Activated B cell treated with CpG ODN at 0.5 μM for 24 hours (primary cell): ENCODE measurements around the gene KIF22. TPM values are rescaled to one million over a fixed set of nuclear protein-coding genes. Genes with fewer than 3 reads are reported as not detected.

Experiments used
- ATAC-seq: fragments of 200-7000 bp; cut with Tn5 transposase; one replicate; pipeline ENCODE4 v1.10.0; 2021; ENCODE audit warnings: low read depth, mild to moderate bottlenecking, moderate library complexity
- CTCF ChIA-PET: fragments of 350-600 bp; sonication (Branson Sonifier 250); formaldehyde crosslinking; loops from one replicate; lab custom pipeline; 2021; ENCODE audit warnings: antibody characterized with exemption; lab: Charles Lee
- POLR2A ChIA-PET: fragments of 350-600 bp; sonication (Branson Sonifier 250); formaldehyde crosslinking; loops from one replicate; lab custom pipeline; 2021; ENCODE audit warnings: antibody characterized with exemption; lab: Charles Lee
- DNase-seq: peaks from one replicate; pipeline ENCODE4 v3.0.0; 2022
- H3K27ac Mint-ChIP-seq: one replicate; pipeline ENCODE4 v1.8.0; 2020; ENCODE audit warnings: mixed read lengths
- H3K27me3 Mint-ChIP-seq: one replicate; pipeline ENCODE4 v1.8.0; 2021; ENCODE audit warnings: mixed read lengths
- H3K36me3 Mint-ChIP-seq: one replicate; pipeline ENCODE4 v1.8.0; 2021; ENCODE audit warnings: low read depth, mixed read lengths
- H3K4me1 Mint-ChIP-seq: one replicate; pipeline ENCODE4 v1.8.0; 2021; ENCODE audit warnings: mixed read lengths
- H3K4me3 Mint-ChIP-seq: one replicate; pipeline ENCODE4 v1.8.0; 2020; ENCODE audit warnings: mild to moderate bottlenecking, mixed read lengths
- H3K9me3 Mint-ChIP-seq: one replicate; pipeline ENCODE4 v1.8.0; 2020; ENCODE audit warnings: mixed read lengths
- intact Hi-C: fragments of 100-400 bp; cut with micrococcal nuclease; formaldehyde crosslinking; loops from one replicate; pipeline ENCODE4 v1.15.1; 2024
- total RNA-seq: library from RNA; stranded (reverse); gene quantifications from 2 replicates; pipeline ENCODE4 v1.2.3, GENCODE V29; 2022
- TF ChIP-seq, protein P1 (sequence below): fragments of 200-600 bp; IDR thresholded peaks from one replicate; pipeline ENCODE4 v1.8.0; 2022; ENCODE audit warnings: antibody characterized with exemption, mild to moderate bottlenecking

The KIF22 gene
- total RNA-seq, 1 donor from 2014 or later = 40.1 TPM

DNA sequence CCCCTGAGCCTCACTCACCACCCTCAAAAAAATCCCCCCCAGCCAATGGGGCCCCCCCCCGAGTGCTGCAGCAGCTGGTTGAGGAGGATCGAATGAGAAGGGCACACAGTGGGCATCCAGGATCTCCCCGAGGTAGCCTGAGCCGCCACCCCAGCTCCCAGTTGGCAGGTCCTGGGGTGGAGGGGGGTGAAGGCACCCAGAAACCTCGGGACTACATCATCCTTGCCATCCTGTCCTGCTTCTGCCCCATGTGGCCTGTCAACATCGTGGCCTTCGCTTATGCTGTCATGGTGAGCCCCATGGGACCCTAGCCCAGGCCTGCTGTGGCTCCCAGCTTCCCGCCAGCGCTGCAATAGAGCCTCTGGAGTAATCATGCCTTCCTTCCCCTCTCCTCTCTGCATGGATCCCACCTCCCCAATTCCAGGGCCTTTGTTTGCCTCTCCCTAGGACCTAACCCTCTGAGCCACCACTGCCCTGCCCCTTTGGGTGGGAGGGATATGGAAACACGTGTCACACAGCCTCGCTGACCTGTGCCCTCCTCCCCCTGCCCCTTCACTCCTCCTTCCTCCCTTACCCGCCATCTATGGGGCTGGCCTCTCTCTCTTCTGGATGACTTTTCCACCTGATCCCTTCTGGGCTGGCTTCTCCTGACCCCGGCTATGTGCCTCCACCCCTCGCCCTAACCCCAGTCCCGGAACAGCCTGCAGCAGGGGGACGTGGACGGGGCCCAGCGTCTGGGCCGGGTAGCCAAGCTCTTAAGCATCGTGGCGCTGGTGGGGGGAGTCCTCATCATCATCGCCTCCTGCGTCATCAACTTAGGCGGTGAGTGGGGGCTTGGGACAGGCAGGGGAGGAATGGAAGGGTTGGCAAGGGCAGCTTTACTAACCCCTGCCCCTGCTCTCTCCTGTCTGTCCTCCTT is 23.4 kb downstream of the KIF22 start:
- intact Hi-C loops = no loop called here
- Mint-ChIP-seq H3K4me1 (peaks cover 66% of the 10 kb centered on the region), H3K9me3 (no peaks in the 10 kb centered on the region), H3K27me3 (no peaks in the 10 kb centered on the region), H3K27ac (no peak overlapping the region), H3K4me3 (no peak overlapping the region), H3K36me3 (peaks cover 29% of the 10 kb centered on the region)
- TF ChIP-seq, protein P1, sequence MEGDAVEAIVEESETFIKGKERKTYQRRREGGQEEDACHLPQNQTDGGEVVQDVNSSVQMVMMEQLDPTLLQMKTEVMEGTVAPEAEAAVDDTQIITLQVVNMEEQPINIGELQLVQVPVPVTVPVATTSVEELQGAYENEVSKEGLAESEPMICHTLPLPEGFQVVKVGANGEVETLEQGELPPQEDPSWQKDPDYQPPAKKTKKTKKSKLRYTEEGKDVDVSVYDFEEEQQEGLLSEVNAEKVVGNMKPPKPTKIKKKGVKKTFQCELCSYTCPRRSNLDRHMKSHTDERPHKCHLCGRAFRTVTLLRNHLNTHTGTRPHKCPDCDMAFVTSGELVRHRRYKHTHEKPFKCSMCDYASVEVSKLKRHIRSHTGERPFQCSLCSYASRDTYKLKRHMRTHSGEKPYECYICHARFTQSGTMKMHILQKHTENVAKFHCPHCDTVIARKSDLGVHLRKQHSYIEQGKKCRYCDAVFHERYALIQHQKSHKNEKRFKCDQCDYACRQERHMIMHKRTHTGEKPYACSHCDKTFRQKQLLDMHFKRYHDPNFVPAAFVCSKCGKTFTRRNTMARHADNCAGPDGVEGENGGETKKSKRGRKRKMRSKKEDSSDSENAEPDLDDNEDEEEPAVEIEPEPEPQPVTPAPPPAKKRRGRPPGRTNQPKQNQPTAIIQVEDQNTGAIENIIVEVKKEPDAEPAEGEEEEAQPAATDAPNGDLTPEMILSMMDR = no peak
- DNase-seq = no peak
- ChIA-PET CTCF (no interaction called here), POLR2A (interaction anchor here (0.7 to 1.2 kb wide), 2 partner anchors 112 to 161 kb away, joined by 3 to 4 read pairs; partner anchors contain the start of gene KCTD13)
- ATAC-seq = no peak

DNA sequence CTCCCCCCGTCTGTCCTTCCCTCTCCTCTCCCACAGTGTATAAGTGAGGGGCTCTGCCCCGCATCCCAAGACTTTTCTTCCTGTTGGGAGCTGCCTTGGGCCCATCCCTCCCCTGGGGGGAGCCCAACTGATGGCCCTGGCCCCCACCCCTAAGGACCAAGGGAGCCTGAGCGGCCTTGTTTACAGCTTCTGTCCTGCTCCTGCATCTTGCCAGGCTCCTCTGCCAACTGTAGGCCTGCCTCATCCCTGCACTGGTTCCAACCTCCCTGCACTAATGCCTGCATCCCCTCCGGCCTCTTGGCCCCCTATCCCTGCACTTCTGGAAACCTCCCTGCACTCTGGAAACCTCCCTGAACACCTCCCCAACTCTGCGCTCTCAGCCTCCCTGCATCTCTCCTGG is 24.0 kb downstream of the KIF22 start:
- Mint-ChIP-seq H3K27ac (no peak overlapping the region), H3K9me3 (no peaks in the 10 kb centered on the region), H3K36me3 (peaks cover 31% of the 10 kb centered on the region), H3K4me3 (peak overlapping the region; percentile 66), H3K4me1 (peaks cover 70% of the 10 kb centered on the region), H3K27me3 (no peaks in the 10 kb centered on the region)
- TF ChIP-seq, protein P1 = no peak
- no peak for DNase-seq
- no peak for ATAC-seq
- ChIA-PET POLR2A (interaction anchor here (1.2 to 2.8 kb wide), 2 partner anchors 24 to 79 kb away, joined by 4 to 26 read pairs; partner anchors contain the start of gene KIF22), CTCF (no interaction called here)
- intact Hi-C loops = no loop called here

DNA sequence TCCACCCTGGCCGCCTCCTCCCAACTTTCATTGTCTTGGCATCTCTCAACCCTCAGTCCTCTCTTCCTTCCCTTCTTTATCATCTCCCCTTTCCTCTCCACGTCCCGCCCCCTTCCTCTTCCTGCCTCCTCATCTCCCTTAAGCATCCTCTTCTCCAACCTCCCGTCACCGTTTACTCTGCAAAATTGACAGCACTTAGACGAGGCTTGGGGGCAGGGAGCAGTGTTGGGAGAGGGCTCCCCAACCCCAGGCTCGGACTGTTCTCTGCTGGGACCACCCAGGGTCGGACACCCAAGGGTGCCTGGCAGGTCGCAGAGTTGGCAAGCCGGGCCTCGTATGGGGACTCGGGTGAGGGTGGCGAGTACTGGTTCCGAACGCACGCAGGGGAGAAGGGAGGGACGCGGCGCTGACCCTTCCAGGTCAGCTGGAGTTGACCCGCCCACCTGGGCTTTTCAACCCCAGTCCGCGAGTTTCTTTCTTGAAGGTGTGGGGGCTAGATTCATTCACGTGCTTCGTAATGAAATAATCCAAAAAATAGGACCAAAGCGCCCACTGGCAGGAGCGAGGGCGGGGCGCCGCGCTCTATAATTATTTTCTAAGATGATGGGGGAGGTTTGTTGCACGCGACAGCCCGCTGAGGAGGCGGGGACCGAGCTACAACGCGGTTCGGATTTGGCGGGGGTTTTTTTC is 24.6 kb downstream of the KIF22 start:
- ChIA-PET POLR2A (interaction anchor here (0.6 to 8.2 kb wide), 27 partner anchors 7 to 993 kb away, joined by 3 to 147 read pairs (median 5); partner anchors contain the start of genes ALDOA, ATXN2L, CDIPT and CORO1A), CTCF (interaction anchor here (0.6 to 2.3 kb wide), 8 partner anchors 7 to 116 kb away, joined by 4 to 23 read pairs (median 5); partner anchors contain the start of gene KIF22)
- peaks cover 33% of the 10 kb centered on the region for H3K36me3 Mint-ChIP-seq
- H3K27ac Mint-ChIP-seq = peak overlapping the region; percentile 99
- intact Hi-C loops = loop anchor here (5.0 kb wide), 1 partner anchor 1362 kb away; no protein-coding TSS in a partner anchor
- H3K4me1 Mint-ChIP-seq = peaks cover 71% of the 10 kb centered on the region
- DNase-seq = no peak
- H3K4me3 Mint-ChIP-seq = peak overlapping the region; percentile 99
- TF ChIP-seq, protein P1 = no peak
- H3K9me3 Mint-ChIP-seq = no peaks in the 10 kb centered on the region
- no peaks in the 10 kb centered on the region for H3K27me3 Mint-ChIP-seq
- ATAC-seq = no peak

- H3K27ac Mint-ChIP-seq = peak within 1 kb of the TSS; percentile 99
- TF ChIP-seq, protein P1 = peak; percentile 89
- peak; percentile 74 for ATAC-seq
- intact Hi-C loops = loop anchor here (1.0 to 5.0 kb wide), 8 partner anchors 9 to 1361 kb away; partner anchors contain the start of genes CDIPT, FBXL19 and KIF22
- H3K4me3 Mint-ChIP-seq = peak within 1 kb of the TSS; percentile 99
- CTCF ChIA-PET = interaction anchor here (0.6 to 2.3 kb wide), 8 partner anchors 8 to 117 kb away, joined by 4 to 23 read pairs (median 5); partner anchors contain the start of gene KIF22
- DNase-seq = peak; percentile 97
- peaks cover 71% of the 10 kb centered on the region for H3K4me1 Mint-ChIP-seq
- H3K36me3 Mint-ChIP-seq = peaks cover 38% of the 10 kb centered on the region
- no peaks in the 10 kb centered on the region for H3K27me3 Mint-ChIP-seq
- no peaks in the 10 kb centered on the region for H3K9me3 Mint-ChIP-seq
- POLR2A ChIA-PET = interaction anchor here (0.6 to 8.2 kb wide), 30 partner anchors 8 to 993 kb away, joined by 3 to 147 read pairs (median 5); partner anchors contain the start of genes ALDOA, ATXN2L, CDIPT and CORO1A
Observed at GRCh38 chr16:29815793-29816693, 25.5 kb downstream of the KIF22 start, which contains the start of gene PAGR1. Gene PAGR1 (plus strand): TSS chr16:29816152. CDS start chr16:29816526, 374 bp downstream.
